Measurements from ENCODE around the gene SPEN. TPM values are rescaled to one million over a fixed set of nuclear protein-coding genes. Genes with fewer than 3 reads are reported as not detected.

SPEN gene
- total RNA-seq, 1 donor, result 24.3 TPM

- no peak overlapping the region for H3K4me3 ChIP-seq (ENCODE audit: low read depth, low read length)
- no peak for TF ChIP-seq CTCF (IDR thresholded peaks at IDR 0.05; ENCODE audit: insufficient read depth, low read length)
- no peak for DNase-seq (ENCODE audit: low read depth)
Measured at GRCh38 chr1:15941899-15942660, 94.6 kb downstream of the SPEN start.

- DNase-seq (ENCODE audit: low read depth), result no peak
- TF ChIP-seq CTCF (IDR thresholded peaks at IDR 0.05; ENCODE audit: insufficient read depth, low read length), result no peak
- H3K4me3 ChIP-seq (ENCODE audit: low read depth, low read length), result no peak overlapping the region
Measured at GRCh38 chr1:15942661-15943327, 95.3 kb downstream of the SPEN start.

- H3K4me3 ChIP-seq (ENCODE audit: low read depth, low read length), result no peak overlapping the region
- no peak for DNase-seq (ENCODE audit: low read depth)
- no peak for TF ChIP-seq CTCF (IDR thresholded peaks at IDR 0.05; ENCODE audit: insufficient read depth, low read length)
Measured at GRCh38 chr1:15943328-15943991, 96.0 kb downstream of the SPEN start.

- no peak for TF ChIP-seq CTCF (IDR thresholded peaks at IDR 0.05; ENCODE audit: insufficient read depth, low read length)
- DNase-seq (ENCODE audit: low read depth), result no peak
- no peak overlapping the region for H3K4me3 ChIP-seq (ENCODE audit: low read depth, low read length)
Measured at GRCh38 chr1:15943992-15944307, 96.4 kb downstream of the SPEN start.

GRCh38 chr1:15944308-15945010 is 97.0 kb downstream of the SPEN start:
- DNase-seq (ENCODE audit: low read depth), result no peak
- H3K4me3 ChIP-seq (ENCODE audit: low read depth, low read length), result no peak overlapping the region
- no peak for TF ChIP-seq CTCF (IDR thresholded peaks at IDR 0.05; ENCODE audit: insufficient read depth, low read length)

- no peak for TF ChIP-seq CTCF (IDR thresholded peaks at IDR 0.05; ENCODE audit: insufficient read depth, low read length)
- no peak for DNase-seq (ENCODE audit: low read depth)
- no peak overlapping the region for H3K4me3 ChIP-seq (ENCODE audit: low read depth, low read length)
Measured at GRCh38 chr1:15945011-15945831, 97.7 kb downstream of the SPEN start.
